ENCODE results near the gene CLIP1.

The CLIP1 gene

GRCh38 chr12:122350141-122350848 is 72.2 kb downstream of the CLIP1 start:
- Histone ChIP-seq H3K36me3 (ENCODE audit: control insufficient read depth in 5 of 5, insufficient read depth in 5 of 5, low read length in 5 of 5) (peaks cover 6 to 58% (median 38%) of the 10 kb centered on the region in 5 donors), H3K27me3 (ENCODE audit: control insufficient read depth in 5 of 5, insufficient read depth in 4 of 5, low read length in 5 of 5) (peaks cover 0 to 3% (median 0%) of the 10 kb centered on the region in 5 donors), H3K9me3 (ENCODE audit: control insufficient read depth in 5 of 5, low read length in 5 of 5) (peaks cover 0 to 5% (median 0%) of the 10 kb centered on the region in 5 donors), H3K9ac (ENCODE audit: low read length in 5 of 5) (peak overlapping the region in 1 of 5 donors; percentile 70), H3K27ac (ENCODE audit: low read depth, low read length) (peak overlapping the region; percentile 63), H3K4me1 (ENCODE audit: control insufficient read depth in 5 of 5, insufficient read depth in 5 of 5, low read length in 5 of 5) (peaks cover 6 to 13% (median 13%) of the 10 kb centered on the region in 5 donors), H3K4me3 (ENCODE audit: low read depth in 1 of 5, low read length in 5 of 5) (no peak overlapping the region)

- H3K4me1 ChIP-seq (ENCODE audit: control insufficient read depth in 5 of 5, insufficient read depth in 5 of 5, low read length in 5 of 5): peaks cover 6 to 13% (median 13%) of the 10 kb centered on the region in 5 donors
- peaks cover 13 to 46% (median 29%) of the 10 kb centered on the region in 5 donors for H3K36me3 ChIP-seq (ENCODE audit: control insufficient read depth in 5 of 5, insufficient read depth in 5 of 5, low read length in 5 of 5)
- H3K9ac ChIP-seq (ENCODE audit: low read length in 5 of 5): no peak overlapping the region
- peaks cover 0 to 3% (median 0%) of the 10 kb centered on the region in 5 donors for H3K27me3 ChIP-seq (ENCODE audit: control insufficient read depth in 5 of 5, insufficient read depth in 4 of 5, low read length in 5 of 5)
- H3K27ac ChIP-seq (ENCODE audit: low read depth, low read length): no peak overlapping the region
- H3K9me3 ChIP-seq (ENCODE audit: control insufficient read depth in 5 of 5, low read length in 5 of 5): peaks cover 0 to 5% (median 0%) of the 10 kb centered on the region in 5 donors
- H3K4me3 ChIP-seq (ENCODE audit: low read depth in 1 of 5, low read length in 5 of 5): no peak overlapping the region
Measured at GRCh38 chr12:122349078-122349477, 73.4 kb downstream of the CLIP1 start.

- H3K27ac ChIP-seq (ENCODE audit: low read depth, low read length): no peak overlapping the region
- H3K36me3 ChIP-seq (ENCODE audit: control insufficient read depth in 5 of 5, insufficient read depth in 5 of 5, low read length in 5 of 5): peaks cover 13 to 40% (median 26%) of the 10 kb centered on the region in 5 donors
Measured at GRCh38 chr12:122348505-122348904, 74.0 kb downstream of the CLIP1 start.

GRCh38 chr12:122346054-122346453 is 76.4 kb downstream of the CLIP1 start:
- Histone ChIP-seq H3K36me3 (ENCODE audit: control insufficient read depth in 5 of 5, insufficient read depth in 5 of 5, low read length in 5 of 5) (peaks cover 14 to 34% (median 22%) of the 10 kb centered on the region in 5 donors), H3K4me3 (ENCODE audit: low read depth in 1 of 5, low read length in 5 of 5) (no peak overlapping the region), H3K27ac (ENCODE audit: low read depth, low read length) (no peak overlapping the region), H3K9ac (ENCODE audit: low read length in 5 of 5) (no peak overlapping the region), H3K9me3 (ENCODE audit: control insufficient read depth in 5 of 5, low read length in 5 of 5) (peaks cover 0 to 5% (median 0%) of the 10 kb centered on the region in 5 donors), H3K27me3 (ENCODE audit: control insufficient read depth in 5 of 5, insufficient read depth in 4 of 5, low read length in 5 of 5) (peaks cover 0 to 3% (median 0%) of the 10 kb centered on the region in 5 donors), H3K4me1 (ENCODE audit: control insufficient read depth in 5 of 5, insufficient read depth in 5 of 5, low read length in 5 of 5) (peaks cover 6 to 12% (median 10%) of the 10 kb centered on the region in 5 donors)

More at GRCh38 chr12:122348505-122348904, 74.0 kb downstream of the CLIP1 start:
- Histone ChIP-seq H3K27me3 (ENCODE audit: control insufficient read depth in 5 of 5, insufficient read depth in 4 of 5, low read length in 5 of 5) (peaks cover 0 to 3% (median 0%) of the 10 kb centered on the region in 5 donors), H3K9ac (ENCODE audit: low read length in 5 of 5) (no peak overlapping the region), H3K4me3 (ENCODE audit: low read depth in 1 of 5, low read length in 5 of 5) (no peak overlapping the region), H3K4me1 (ENCODE audit: control insufficient read depth in 5 of 5, insufficient read depth in 5 of 5, low read length in 5 of 5) (peaks cover 6 to 13% (median 13%) of the 10 kb centered on the region in 5 donors), H3K9me3 (ENCODE audit: control insufficient read depth in 5 of 5, low read length in 5 of 5) (peaks cover 0 to 5% (median 0%) of the 10 kb centered on the region in 5 donors)

GRCh38 chr12:122345042-122345441 is 77.4 kb downstream of the CLIP1 start:
- no peak overlapping the region for H3K9ac ChIP-seq (ENCODE audit: low read length in 5 of 5)
- peaks cover 0 to 3% (median 0%) of the 10 kb centered on the region in 5 donors for H3K9me3 ChIP-seq (ENCODE audit: control insufficient read depth in 5 of 5, low read length in 5 of 5)
- peaks cover 0 to 6% (median 2%) of the 10 kb centered on the region in 5 donors for H3K4me1 ChIP-seq (ENCODE audit: control insufficient read depth in 5 of 5, insufficient read depth in 5 of 5, low read length in 5 of 5)
- peaks cover 21 to 42% (median 31%) of the 10 kb centered on the region in 5 donors for H3K36me3 ChIP-seq (ENCODE audit: control insufficient read depth in 5 of 5, insufficient read depth in 5 of 5, low read length in 5 of 5)
- H3K27ac ChIP-seq (ENCODE audit: low read depth, low read length): no peak overlapping the region
- no peak overlapping the region for H3K4me3 ChIP-seq (ENCODE audit: low read depth in 1 of 5, low read length in 5 of 5)
- H3K27me3 ChIP-seq (ENCODE audit: control insufficient read depth in 5 of 5, insufficient read depth in 4 of 5, low read length in 5 of 5): no peaks in the 10 kb centered on the region

GRCh38 chr12:122336015-122336946 is 86.2 kb downstream of the CLIP1 start:
- no peak overlapping the region for H3K4me3 ChIP-seq (ENCODE audit: low read depth in 1 of 5, low read length in 5 of 5)
- H3K27me3 ChIP-seq (ENCODE audit: control insufficient read depth in 5 of 5, insufficient read depth in 4 of 5, low read length in 5 of 5): no peaks in the 10 kb centered on the region
- peaks cover 0 to 14% (median 9%) of the 10 kb centered on the region in 5 donors for H3K4me1 ChIP-seq (ENCODE audit: control insufficient read depth in 5 of 5, insufficient read depth in 5 of 5, low read length in 5 of 5)
- H3K27ac ChIP-seq (ENCODE audit: low read depth, low read length): no peak overlapping the region
- no peak overlapping the region for H3K9ac ChIP-seq (ENCODE audit: low read length in 5 of 5)
- H3K9me3 ChIP-seq (ENCODE audit: control insufficient read depth in 5 of 5, low read length in 5 of 5): no peaks in the 10 kb centered on the region
- H3K36me3 ChIP-seq (ENCODE audit: control insufficient read depth in 5 of 5, insufficient read depth in 5 of 5, low read length in 5 of 5): peaks cover 25 to 62% (median 42%) of the 10 kb centered on the region in 5 donors

- Histone ChIP-seq H3K4me3 (ENCODE audit: low read depth in 1 of 5, low read length in 5 of 5) (no peak overlapping the region), H3K9me3 (ENCODE audit: control insufficient read depth in 5 of 5, low read length in 5 of 5) (no peaks in the 10 kb centered on the region), H3K27ac (ENCODE audit: low read depth, low read length) (no peak overlapping the region), H3K9ac (ENCODE audit: low read length in 5 of 5) (peak overlapping the region in 1 of 5 donors; percentile 72), H3K27me3 (ENCODE audit: control insufficient read depth in 5 of 5, insufficient read depth in 4 of 5, low read length in 5 of 5) (no peaks in the 10 kb centered on the region), H3K4me1 (ENCODE audit: control insufficient read depth in 5 of 5, insufficient read depth in 5 of 5, low read length in 5 of 5) (peaks cover 0 to 14% (median 9%) of the 10 kb centered on the region in 5 donors), H3K36me3 (ENCODE audit: control insufficient read depth in 5 of 5, insufficient read depth in 5 of 5, low read length in 5 of 5) (peaks cover 13 to 52% (median 38%) of the 10 kb centered on the region in 5 donors)
Measured at GRCh38 chr12:122333142-122334087, 89.1 kb downstream of the CLIP1 start.

GRCh38 chr12:122327494-122328385 is 94.7 kb downstream of the CLIP1 start:
- H3K27me3 ChIP-seq (ENCODE audit: control insufficient read depth in 5 of 5, insufficient read depth in 4 of 5, low read length in 5 of 5): no peaks in the 10 kb centered on the region
- H3K27ac ChIP-seq (ENCODE audit: low read depth, low read length): no peak overlapping the region
- H3K4me1 ChIP-seq (ENCODE audit: control insufficient read depth in 5 of 5, insufficient read depth in 5 of 5, low read length in 5 of 5): peaks cover 0 to 7% (median 4%) of the 10 kb centered on the region in 5 donors
- no peak overlapping the region for H3K4me3 ChIP-seq (ENCODE audit: low read depth in 1 of 5, low read length in 5 of 5)
- H3K36me3 ChIP-seq (ENCODE audit: control insufficient read depth in 5 of 5, insufficient read depth in 5 of 5, low read length in 5 of 5): peaks cover 23 to 59% (median 52%) of the 10 kb centered on the region in 5 donors
- H3K9me3 ChIP-seq (ENCODE audit: control insufficient read depth in 5 of 5, low read length in 5 of 5): no peaks in the 10 kb centered on the region
- peak overlapping the region in 1 of 5 donors; percentile 13 for H3K9ac ChIP-seq (ENCODE audit: low read length in 5 of 5)

Data from subcutaneous abdominal adipose tissue (tissue), 5 donors.